Peyer's patch (tissue), 4 donors: ENCODE data around the gene MDC1.

Experiments used
- POLR2A ChIP-seq, 2 donors: fragments of 450-650 bp; IDR thresholded peaks; one replicate each; pipeline ENCODE4 v1.5.1; 2017; ENCODE audit warnings: antibody characterized with exemption in 2 of 2, mild to moderate bottlenecking in 2 of 2, moderate library complexity in 2 of 2
- TF ChIP-seq, protein P1 (sequence below), 6 experiments: fragments of 450-650 bp in 4 of 6; fragments of 200-600 bp in 2 of 6; sonication (generic) in 1 of 6; IDR thresholded peaks; one replicate each; pipeline ENCODE4 v1.5.1; 2017 to 2019; ENCODE audit warnings: antibody characterized with exemption in 6 of 6, mild to moderate bottlenecking in 3 of 6, moderate library complexity in 1 of 6

DNA sequence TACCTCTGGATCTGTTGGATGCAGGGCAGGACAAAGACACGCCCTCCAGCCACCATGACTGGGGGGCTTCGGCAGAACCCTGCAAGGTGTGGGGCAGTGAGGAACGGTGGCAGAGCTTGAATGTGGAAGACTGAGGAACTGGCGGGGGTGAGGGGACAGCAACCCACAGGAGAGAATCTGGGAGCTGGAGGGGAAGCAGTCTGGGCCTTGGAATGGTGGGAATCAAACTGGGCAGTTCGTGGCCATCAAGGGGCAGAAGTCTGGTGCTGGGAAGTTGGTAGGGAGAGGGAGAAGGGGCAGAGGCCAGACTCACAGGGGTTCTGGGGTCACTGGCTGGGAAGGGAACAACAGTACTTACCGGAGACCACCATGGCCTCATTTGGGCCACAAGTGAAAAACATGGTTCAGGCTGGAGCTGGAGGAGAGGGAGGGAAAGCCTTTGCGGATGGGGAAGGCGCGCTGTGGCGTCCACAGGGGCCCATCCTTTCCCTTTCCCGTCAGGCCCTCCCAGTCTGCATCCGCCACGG, 24.8 kb upstream of the MDC1 start:
- TF ChIP-seq, protein P1, sequence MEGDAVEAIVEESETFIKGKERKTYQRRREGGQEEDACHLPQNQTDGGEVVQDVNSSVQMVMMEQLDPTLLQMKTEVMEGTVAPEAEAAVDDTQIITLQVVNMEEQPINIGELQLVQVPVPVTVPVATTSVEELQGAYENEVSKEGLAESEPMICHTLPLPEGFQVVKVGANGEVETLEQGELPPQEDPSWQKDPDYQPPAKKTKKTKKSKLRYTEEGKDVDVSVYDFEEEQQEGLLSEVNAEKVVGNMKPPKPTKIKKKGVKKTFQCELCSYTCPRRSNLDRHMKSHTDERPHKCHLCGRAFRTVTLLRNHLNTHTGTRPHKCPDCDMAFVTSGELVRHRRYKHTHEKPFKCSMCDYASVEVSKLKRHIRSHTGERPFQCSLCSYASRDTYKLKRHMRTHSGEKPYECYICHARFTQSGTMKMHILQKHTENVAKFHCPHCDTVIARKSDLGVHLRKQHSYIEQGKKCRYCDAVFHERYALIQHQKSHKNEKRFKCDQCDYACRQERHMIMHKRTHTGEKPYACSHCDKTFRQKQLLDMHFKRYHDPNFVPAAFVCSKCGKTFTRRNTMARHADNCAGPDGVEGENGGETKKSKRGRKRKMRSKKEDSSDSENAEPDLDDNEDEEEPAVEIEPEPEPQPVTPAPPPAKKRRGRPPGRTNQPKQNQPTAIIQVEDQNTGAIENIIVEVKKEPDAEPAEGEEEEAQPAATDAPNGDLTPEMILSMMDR (IDR thresholded peaks at IDR 0.05), result no peak
- no peak for TF ChIP-seq POLR2A (IDR thresholded peaks at IDR 0.05)
